Trophoblast cell (in vitro differentiated cells and primary cell): Measurements from ENCODE around the gene CYP51A1.

Experiments
- DNase-seq, 2 donors: peaks; one replicate each; pipeline ENCODE4 v3.0.0-alpha.2; 2016
- H2AFZ ChIP-seq: 2 replicates; pipeline ENCODE4 v1.6.1; 2013; ENCODE audit warnings: low read length, moderate library complexity, mild to moderate bottlenecking; ENCODE audit not compliant: insufficient read depth, poor library complexity
- H2AK5ac ChIP-seq: 2 replicates; pipeline ENCODE4 v1.6.1; 2013; ENCODE audit warnings: mild to moderate bottlenecking, low read length
- H2BK120ac ChIP-seq: 2 replicates; pipeline ENCODE4 v1.6.1; 2013; ENCODE audit warnings: low read length, mild to moderate bottlenecking, moderate library complexity; ENCODE audit not compliant: insufficient read depth, poor library complexity
- H2BK12ac ChIP-seq: 2 replicates; pipeline ENCODE4 v1.6.1; 2013; ENCODE audit warnings: mild to moderate bottlenecking, low read length, moderate library complexity
- H2BK5ac ChIP-seq: 2 replicates; pipeline ENCODE4 v1.6.1; 2013; ENCODE audit warnings: low read length, low read depth, moderate library complexity, mild to moderate bottlenecking; ENCODE audit not compliant: poor library complexity
- H3K14ac ChIP-seq: 2 replicates; pipeline ENCODE4 v1.6.1; 2013; ENCODE audit warnings: mild to moderate bottlenecking, low read length
- H3K18ac ChIP-seq: 2 replicates; pipeline ENCODE4 v1.6.1; 2013; ENCODE audit warnings: mild to moderate bottlenecking, low read length
- H3K23ac ChIP-seq: 2 replicates; pipeline ENCODE4 v1.6.1; 2013; ENCODE audit warnings: low read length
- H3K27ac ChIP-seq: 2 replicates; pipeline ENCODE4 v1.5.1; 2013; ENCODE audit warnings: low read depth, mild to moderate bottlenecking, inconsistent platforms, low read length, moderate library complexity
- H3K27me3 ChIP-seq: 2 replicates; pipeline ENCODE4 v1.6.1; 2013; ENCODE audit warnings: inconsistent platforms, mild to moderate bottlenecking, low read length, moderate library complexity; ENCODE audit not compliant: insufficient read depth
- H3K36me3 ChIP-seq, 2 experiments: 1 replicate in 1 of 2; 2 replicates in 1 of 2; pipeline ENCODE4 v1.6.1; 2013; ENCODE audit warnings: low read length in 2 of 2, mild to moderate bottlenecking in 2 of 2, moderate library complexity in 1 of 2; ENCODE audit not compliant: insufficient read depth in 2 of 2, control insufficient read depth in 1 of 2
- H3K4ac ChIP-seq: 2 replicates; pipeline ENCODE4 v1.6.1; 2013; ENCODE audit warnings: low read depth, mild to moderate bottlenecking, low read length, moderate library complexity
- H3K4me1 ChIP-seq, 2 experiments: 1 replicate in 1 of 2; 2 replicates in 1 of 2; pipeline ENCODE4 v1.6.1; 2013; ENCODE audit warnings: low read length in 2 of 2, mild to moderate bottlenecking in 2 of 2, moderate library complexity in 1 of 2; ENCODE audit not compliant: insufficient read depth in 2 of 2, control insufficient read depth in 1 of 2
- H3K4me2 ChIP-seq: 2 replicates; pipeline ENCODE4 v1.6.1; 2013; ENCODE audit warnings: inconsistent platforms, mild to moderate bottlenecking, low read length, moderate library complexity
- H3K4me3 ChIP-seq: 2 replicates; pipeline ENCODE4 v1.5.1; 2013; ENCODE audit warnings: mild to moderate bottlenecking, low read depth, low read length, inconsistent platforms
- H3K79me1 ChIP-seq: one replicate; pipeline ENCODE4 v1.6.1; 2013; ENCODE audit warnings: low read length
- H3K79me2 ChIP-seq: 2 replicates; pipeline ENCODE4 v1.6.1; 2013; ENCODE audit warnings: low read length, mild to moderate bottlenecking; ENCODE audit not compliant: control insufficient read depth, insufficient read depth, poor library complexity
- H3K9ac ChIP-seq: 2 replicates; pipeline ENCODE4 v1.6.1; 2013; ENCODE audit warnings: mild to moderate bottlenecking, low read length
- H3K9me3 ChIP-seq: 2 replicates; pipeline ENCODE4 v1.6.1; 2013; ENCODE audit warnings: low read depth, mild to moderate bottlenecking, control low read depth, inconsistent platforms, low read length; ENCODE audit not compliant: insufficient read depth
- H4K12ac ChIP-seq: 2 replicates; pipeline ENCODE4 v1.6.1; 2013; ENCODE audit warnings: low read depth, mild to moderate bottlenecking, low read length, moderate library complexity
- H4K8ac ChIP-seq: 2 replicates; pipeline ENCODE4 v1.6.1; 2013; ENCODE audit warnings: low read depth, mild to moderate bottlenecking, low read length, moderate library complexity
- H4K91ac ChIP-seq: one replicate; pipeline ENCODE4 v1.6.1; 2013; ENCODE audit warnings: low read depth, mild to moderate bottlenecking, low read length, moderate library complexity
- WGBS: extraction: QIAGEN DNeasy Blood & Tissue Kit; methylation state at CpG from one replicate; pipeline ENCODE4 v1.1.7; 2013; ENCODE audit warnings: missing lambda C conversion rate; ENCODE audit not compliant: insufficient read length, insufficient coverage; ENCODE audit errors: extremely low coverage; 5-methylcytosine and 5-hydroxymethylcytosine counted together

Gene CYP51A1

GRCh38 chr7:92075455-92076158, 58.7 kb downstream of the CYP51A1 start:
- no peak for DNase-seq
- H3K4me2 ChIP-seq: no peak overlapping the region
- H3K9ac ChIP-seq: no peak overlapping the region
- no peak overlapping the region for H2BK12ac ChIP-seq
- no peaks in the 10 kb centered on the region for H3K27me3 ChIP-seq
- no peak overlapping the region for H3K14ac ChIP-seq
- H2AFZ ChIP-seq: no peak overlapping the region
- H4K12ac ChIP-seq: no peak overlapping the region
- H4K8ac ChIP-seq: no peak overlapping the region
- WGBS: no CpG with 5 or more reads among the region's 4 CpGs
- no peaks in the 10 kb centered on the region for H3K4me1 ChIP-seq
- H3K18ac ChIP-seq: no peak overlapping the region
- H3K36me3 ChIP-seq: peaks cover 4% of the 10 kb centered on the region in 2 experiments
- H3K23ac ChIP-seq: no peak overlapping the region
- peaks cover 2% of the 10 kb centered on the region for H3K79me1 ChIP-seq
- no peak overlapping the region for H4K91ac ChIP-seq
- H2BK120ac ChIP-seq: peak overlapping the region; percentile 66
- no peaks in the 10 kb centered on the region for H3K9me3 ChIP-seq
- peak overlapping the region; percentile 26 for H3K27ac ChIP-seq
- H2AK5ac ChIP-seq: no peak overlapping the region
- no peak overlapping the region for H3K4me3 ChIP-seq
- no peaks in the 10 kb centered on the region for H3K79me2 ChIP-seq
- no peak overlapping the region for H3K4ac ChIP-seq
- no peak overlapping the region for H2BK5ac ChIP-seq

GRCh38 chr7:92072708-92073107, 61.6 kb downstream of the CYP51A1 start:
- no peak overlapping the region for H3K4me3 ChIP-seq
- H3K14ac ChIP-seq: no peak overlapping the region

GRCh38 chr7:92072121-92072520, 62.2 kb downstream of the CYP51A1 start:
- H3K9ac ChIP-seq: no peak overlapping the region
- no peak overlapping the region for H3K23ac ChIP-seq
- H3K14ac ChIP-seq: no peak overlapping the region
- no peaks in the 10 kb centered on the region for H3K4me1 ChIP-seq
- peaks cover 2% of the 10 kb centered on the region for H3K79me1 ChIP-seq
- no peak overlapping the region for H3K4ac ChIP-seq
- no peak overlapping the region for H4K12ac ChIP-seq
- H4K8ac ChIP-seq: no peak overlapping the region
- no peak overlapping the region for H3K27ac ChIP-seq
- H2BK5ac ChIP-seq: no peak overlapping the region
- no peak overlapping the region for H3K4me3 ChIP-seq
- H2AFZ ChIP-seq: no peak overlapping the region
- no peak overlapping the region for H2BK120ac ChIP-seq
- H3K18ac ChIP-seq: no peak overlapping the region
- no peak overlapping the region for H2AK5ac ChIP-seq
- no CpG with 5 or more reads among the region's 1 CpG for WGBS
- H3K4me2 ChIP-seq: no peak overlapping the region
- no peak overlapping the region for H2BK12ac ChIP-seq
- no peaks in the 10 kb centered on the region for H3K79me2 ChIP-seq
- H3K27me3 ChIP-seq: no peaks in the 10 kb centered on the region
- no peaks in the 10 kb centered on the region for H3K9me3 ChIP-seq
- no peak overlapping the region for H4K91ac ChIP-seq
- no peak for DNase-seq
- no peaks in the 10 kb centered on the region for H3K36me3 ChIP-seq

More at GRCh38 chr7:92072708-92073107, 61.6 kb downstream of the CYP51A1 start:
- Histone ChIP-seq H3K27me3 (no peaks in the 10 kb centered on the region), H3K4me2 (no peak overlapping the region), H3K36me3 (no peaks in the 10 kb centered on the region), H2AFZ (no peak overlapping the region), H4K8ac (no peak overlapping the region), H3K4ac (no peak overlapping the region), H2AK5ac (no peak overlapping the region), H4K12ac (no peak overlapping the region), H2BK120ac (no peak overlapping the region), H3K79me2 (no peaks in the 10 kb centered on the region), H3K79me1 (peaks cover 2% of the 10 kb centered on the region), H2BK5ac (no peak overlapping the region), H3K27ac (no peak overlapping the region), H3K18ac (no peak overlapping the region), H4K91ac (no peak overlapping the region), H3K9ac (no peak overlapping the region), H2BK12ac (no peak overlapping the region), H3K23ac (no peak overlapping the region), H3K4me1 (no peaks in the 10 kb centered on the region), H3K9me3 (no peaks in the 10 kb centered on the region)
- no peak for DNase-seq
- WGBS: 100% methylated on average over 1 of the region's 3 CpGs

- H4K12ac ChIP-seq: no peak overlapping the region
- H3K23ac ChIP-seq: no peak overlapping the region
- H3K4me3 ChIP-seq: no peak overlapping the region
- no peak overlapping the region for H3K14ac ChIP-seq
- H4K91ac ChIP-seq: no peak overlapping the region
- H2BK120ac ChIP-seq: no peak overlapping the region
- H3K27me3 ChIP-seq: no peaks in the 10 kb centered on the region
- H2AK5ac ChIP-seq: no peak overlapping the region
- H4K8ac ChIP-seq: no peak overlapping the region
- no peaks in the 10 kb centered on the region for H3K79me2 ChIP-seq
- H3K36me3 ChIP-seq: no peaks in the 10 kb centered on the region
- H3K9me3 ChIP-seq: no peaks in the 10 kb centered on the region
- H2AFZ ChIP-seq: no peak overlapping the region
- H3K4me1 ChIP-seq: no peaks in the 10 kb centered on the region
- H3K4ac ChIP-seq: no peak overlapping the region
- DNase-seq: no peak
- H3K27ac ChIP-seq: no peak overlapping the region
- no peak overlapping the region for H3K18ac ChIP-seq
- no peak overlapping the region for H3K9ac ChIP-seq
- H3K79me1 ChIP-seq: peaks cover 2% of the 10 kb centered on the region
- no peak overlapping the region for H2BK5ac ChIP-seq
- WGBS: no CpG with 5 or more reads among the region's 5 CpGs
- no peak overlapping the region for H3K4me2 ChIP-seq
- no peak overlapping the region for H2BK12ac ChIP-seq
These were observed 63.2 kb downstream of the CYP51A1 start for GRCh38 chr7:92071032-92071431.
